GM12878 (cell line): ENCODE data around the gene TDP1. TPM values are rescaled to one million over a fixed set of nuclear protein-coding genes. Genes with fewer than 3 reads are reported as not detected.

Source experiments
- ATAC-seq: fragments of 200-7000 bp; cut with Tn5 transposase; 3 replicates; pipeline ENCODE4 v1.9.1; 2020; ENCODE audit warnings: mild to moderate bottlenecking, moderate library complexity
- BruUV-seq: library from RNA; stranded (reverse); fragments of 400-500 nt; replicated peaks from 2 replicates; lab custom pipeline; 2021; lab: Mats Ljungman, UMichigan
- CTCF ChIA-PET: fragments of 300-600 bp; sonication (Branson Sonifier 250); formaldehyde crosslinking; extraction: SDS; loops from one replicate; lab custom pipeline; 2021; ENCODE audit warnings: inconsistent platforms; lab: Yijun Ruan, JAX
- POLR2A ChIA-PET: fragments of 350-600 bp; formaldehyde crosslinking; extraction: SDS; loops from one replicate; lab custom pipeline; 2021; ENCODE audit warnings: inconsistent platforms; lab: Charles Lee
- RAD21 ChIA-PET: fragments of 300-600 bp; sonication (Branson Sonifier 250); formaldehyde crosslinking; loops from one replicate; lab custom pipeline; 2023; ENCODE audit warnings: antibody characterized with exemption; ENCODE audit not compliant: unreplicated experiment; lab: Charles Lee
- SMC1A ChIA-PET: fragments of 300-600 bp; sonication (Branson Sonifier 250); formaldehyde crosslinking; loops from one replicate; lab custom pipeline; 2023; ENCODE audit not compliant: unreplicated experiment, uncharacterized antibody; lab: Charles Lee
- DNase-seq: peaks from one replicate; pipeline ENCODE4 v3.0.0-alpha.2; 2011; ENCODE audit warnings: low read depth, low spot score
- FAIRE-seq: peaks from 3 replicates; lab custom pipeline; 2011; peaks lifted over from hg19 to GRCh38; lab: Jason Lieb, UNC
- H2AFZ ChIP-seq: 2 replicates; pipeline ENCODE4 v1.6.0; 2011; ENCODE audit warnings: low read depth, low read length, control low read depth; ENCODE audit not compliant: control insufficient read depth
- H3K27ac ChIP-seq: 2 replicates; pipeline ENCODE4 v1.5.1; 2011; ENCODE audit warnings: control low read depth; ENCODE audit not compliant: control insufficient read depth, insufficient read depth
- H3K27me3 ChIP-seq, 2 experiments: replicated peaks in 1 of 2; 2 replicates each; pipeline versions ENCODE4 v1.6.0 to v1.6.1; 2011; ENCODE audit warnings: low read length in 1 of 2; ENCODE audit not compliant: control insufficient read depth in 2 of 2, insufficient read depth in 2 of 2
- H3K36me3 ChIP-seq, 2 experiments: 2 replicates each; pipeline ENCODE4 v1.5.1; 2011; ENCODE audit warnings: low read length in 1 of 2; ENCODE audit not compliant: control insufficient read depth in 2 of 2, insufficient read depth in 2 of 2
- H3K4me1 ChIP-seq: 2 replicates; pipeline ENCODE4 v1.6.1; 2011; ENCODE audit warnings: mild to moderate bottlenecking, low read length, moderate library complexity, mixed read lengths; ENCODE audit not compliant: control insufficient read depth, insufficient read depth
- H3K4me2 ChIP-seq: 2 replicates; pipeline ENCODE4 v1.6.0; 2011; ENCODE audit warnings: control low read depth; ENCODE audit not compliant: control insufficient read depth, insufficient read depth
- H3K4me3 ChIP-seq: fragments of 200-600 bp; sonication (generic); 2 replicates; pipeline ENCODE4 v1.5.1; 2016
- H3K79me2 ChIP-seq: 2 replicates; pipeline ENCODE4 v1.6.0; 2011; ENCODE audit warnings: low read length; ENCODE audit not compliant: control insufficient read depth, insufficient read depth
- H3K9ac ChIP-seq: 2 replicates; pipeline ENCODE4 v1.8.0; 2011; ENCODE audit warnings: low read length, control low read depth, mixed read lengths; ENCODE audit not compliant: control insufficient read depth, insufficient read depth
- H3K9me3 ChIP-seq: replicated peaks from 3 replicates; pipeline ENCODE4 v1.5.1; 2011; ENCODE audit warnings: mild to moderate bottlenecking, low read length; ENCODE audit not compliant: control insufficient read depth, insufficient read depth
- H4K20me1 ChIP-seq: 2 replicates; pipeline ENCODE4 v1.6.0; 2011; ENCODE audit not compliant: control insufficient read depth, insufficient read depth
- BHLHE40 ChIP-seq, 2 experiments: fragments of 450-650 bp in 1 of 2; IDR thresholded peaks; 2 replicates each; pipeline ENCODE4 v1.6.1; 2011 to 2017; ENCODE audit warnings: low read depth in 2 of 2, borderline replicate concordance in 1 of 2, improper control_type of control experiment in 1 of 2, low read length in 1 of 2, mild to moderate bottlenecking in 1 of 2
- BMI1 ChIP-seq: fragments of 450-650 bp; IDR thresholded peaks from 2 replicates; pipeline ENCODE4 v1.6.1; 2016; ENCODE audit warnings: mild to moderate bottlenecking, moderate library complexity, borderline replicate concordance
- CHD1 ChIP-seq: IDR thresholded peaks from 2 replicates; pipeline ENCODE4 v1.6.1; 2012; ENCODE audit warnings: low read depth, low read length, improper control_type of control experiment
- IKZF1 ChIP-seq: fragments of 450-650 bp; conservative IDR thresholded peaks from 2 replicates; pipeline ENCODE4 v1.6.1; 2017; ENCODE audit warnings: antibody characterized with exemption, mild to moderate bottlenecking
- MTA3 ChIP-seq: IDR thresholded peaks from 2 replicates; pipeline ENCODE4 v1.6.1; 2012; ENCODE audit warnings: low read length, inconsistent platforms, borderline replicate concordance
- MYC ChIP-seq: IDR thresholded peaks from 2 replicates; pipeline ENCODE4 v1.6.1; 2011; ENCODE audit warnings: mild to moderate bottlenecking, low read length, moderate library complexity, inconsistent platforms; ENCODE audit not compliant: insufficient read depth, insufficient replicate concordance, insufficient read length, severe bottlenecking
- NR2F1 ChIP-seq: fragments of 450-650 bp; conservative IDR thresholded peaks from 2 replicates; pipeline ENCODE4 v1.6.1; 2017; ENCODE audit warnings: mild to moderate bottlenecking
- PML ChIP-seq: IDR thresholded peaks from 2 replicates; pipeline ENCODE4 v1.6.1; 2012; ENCODE audit warnings: low read length, inconsistent platforms
- RBBP5 ChIP-seq: fragments of 200-600 bp; sonication (generic); conservative IDR thresholded peaks from 2 replicates; pipeline ENCODE4 v1.6.1; 2016
- RUNX3 ChIP-seq: IDR thresholded peaks from 2 replicates; pipeline ENCODE4 v1.6.1; 2012; ENCODE audit warnings: low read length, inconsistent platforms
- SMARCA5 ChIP-seq: fragments of 450-650 bp; IDR thresholded peaks from 2 replicates; pipeline ENCODE4 v1.6.1; 2017; ENCODE audit warnings: mild to moderate bottlenecking
- ZZZ3 ChIP-seq: IDR thresholded peaks from 2 replicates; pipeline ENCODE4 v1.6.1; 2011; ENCODE audit warnings: low read depth; ENCODE audit not compliant: control insufficient read depth, insufficient read length
- WGBS: methylation state at CpG from one replicate; pipeline ENCODE4 v1.1.6; 2016; ENCODE audit warnings: low lambda C conversion rate; ENCODE audit not compliant: insufficient replicate concordance, insufficient coverage; ENCODE audit errors: missing lambda C conversion rate; 5-methylcytosine and 5-hydroxymethylcytosine counted together
- in situ Hi-C: fragments of 300-500 bp; cut with MboI; formaldehyde crosslinking; loops from 9 replicates; pipeline ENCODE4 v1.14.3; 2018; ENCODE audit warnings: mixed read lengths
- intact Hi-C: fragments of 100-400 bp; cut with micrococcal nuclease; formaldehyde crosslinking; loops from one replicate; pipeline ENCODE4 v1.14.2; 2022; ENCODE audit not compliant: unreplicated experiment
- polyA plus RNA-seq, 11 experiments: library from polyadenylated mRNA; depleted of rRNA in 4 of 11; unstranded in 6 of 11; stranded (reverse) in 5 of 11; fragments of >200 nt; fragmentation: Nextera tagmentation in 4 of 11; fragmentation: Illumina TruSeq in 1 of 11; extraction: Ambion mirVana in 4 of 11; extraction: Trizol in 1 of 11; gene quantifications; 1 replicate in 1 of 11; 2 replicates in 10 of 11; pipeline versions ENCODE4 v1.2.1 to v1.2.3, GENCODE V29; 2011 to 2016; ENCODE audit warnings: inconsistent platforms in 2 of 11, missing spikeins in 2 of 11, low read depth in 1 of 11
- total RNA-seq, 4 experiments: library from RNA; depleted of rRNA in 3 of 4; stranded (reverse); fragments of >200 nt in 3 of 4; fragmentation: Illumina TruSeq in 1 of 4; extraction: Trizol in 1 of 4; gene quantifications; 2 replicates each; pipeline versions ENCODE4 v1.2.1 to v1.2.3, GENCODE V29; 2013 to 2021
- TF ChIP-seq, protein P1 (sequence below): IDR thresholded peaks from 2 replicates; pipeline ENCODE4 v1.6.1; 2011; ENCODE audit warnings: borderline replicate concordance, low read depth, mild to moderate bottlenecking, moderate library complexity, mixed read lengths, low read length; ENCODE audit not compliant: insufficient read depth; ENCODE audit errors: extremely low read length
- TF ChIP-seq, protein P2 (sequence below): fragments of 450-650 bp; IDR thresholded peaks from 2 replicates; pipeline ENCODE4 v1.6.1; 2018; ENCODE audit warnings: borderline replicate concordance, mild to moderate bottlenecking; ENCODE audit not compliant: partially characterized antibody

The TDP1 gene
- total and polyA plus RNA-seq, 10 of the 15 experiments (the other 5 are each of a cell fraction or from before 2014, with no cell fraction given) = 40.2 to 60.4 (median 54.1) TPM

DNA sequence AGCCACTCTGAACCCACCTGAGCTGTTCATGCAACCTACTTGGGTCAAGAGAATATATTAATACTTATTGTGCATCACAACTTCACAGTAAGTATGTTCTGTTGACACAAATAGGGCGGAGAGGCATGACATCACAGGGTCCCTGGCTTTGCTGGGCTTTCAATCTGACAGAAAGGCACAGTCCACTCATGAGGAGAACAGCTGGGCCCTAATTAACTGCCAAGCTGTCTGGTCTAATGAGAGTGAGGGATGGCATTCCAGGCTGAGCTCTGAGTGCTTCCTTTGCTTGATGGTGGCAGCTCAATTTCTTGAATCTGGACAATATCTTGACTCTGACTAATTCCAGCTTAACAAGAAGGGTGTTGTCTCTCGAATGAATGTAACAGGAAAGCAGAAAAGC, 3.2 kb upstream of the TDP1 start:
- Histone ChIP-seq H3K79me2 (peaks cover 18% of the 10 kb centered on the region), H4K20me1 (no peaks in the 10 kb centered on the region), H2AFZ (no peak overlapping the region), H3K9ac (no peak overlapping the region), H3K27me3 (no peaks in the 10 kb centered on the region), H3K4me3 (no peak overlapping the region), H3K36me3 (peaks cover 0 to 3% of the 10 kb centered on the region in 2 experiments; a peak in 1 of 4 replicates), H3K4me2 (no peak overlapping the region), H3K4me1 (peaks cover under 1% of the 10 kb centered on the region), H3K9me3 (no peaks in the 10 kb centered on the region; the same call in 2 of the 3 replicates), H3K27ac (no peak overlapping the region)
- CTCF ChIA-PET = interaction anchor here (0.7 to 2.8 kb wide), 4 partner anchors 9 to 20 kb away, joined by 3 to 16 read pairs (median 4); no protein-coding TSS in a partner anchor
- RAD21 ChIA-PET = interaction anchor here (1.1 kb wide), 1 partner anchor 13 kb away, joined by 3 read pairs; no protein-coding TSS in a partner anchor
- FAIRE-seq = no peak
- intact Hi-C loops = loop anchor here (10.0 kb wide), 1 partner anchor 1958 kb away; the partner anchor contains the start of gene GALC
- POLR2A ChIA-PET = no interaction called here
- no peak for DNase-seq
- no TSS peak for BruUV-seq
- no peak for ATAC-seq
- SMC1A ChIA-PET = interaction anchor here (0.7 to 1.1 kb wide), 3 partner anchors 14 to 237 kb away, joined by 3 to 4 read pairs (median 3); no protein-coding TSS in a partner anchor
- in situ Hi-C loops = no loop called here
- 77% methylated on average over 2 of the region's 2 CpGs for WGBS
- no peak for TF ChIP-seq ZZZ3
- TF ChIP-seq, protein P1, sequence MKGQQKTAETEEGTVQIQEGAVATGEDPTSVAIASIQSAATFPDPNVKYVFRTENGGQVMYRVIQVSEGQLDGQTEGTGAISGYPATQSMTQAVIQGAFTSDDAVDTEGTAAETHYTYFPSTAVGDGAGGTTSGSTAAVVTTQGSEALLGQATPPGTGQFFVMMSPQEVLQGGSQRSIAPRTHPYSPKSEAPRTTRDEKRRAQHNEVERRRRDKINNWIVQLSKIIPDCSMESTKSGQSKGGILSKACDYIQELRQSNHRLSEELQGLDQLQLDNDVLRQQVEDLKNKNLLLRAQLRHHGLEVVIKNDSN = no peak
- TF ChIP-seq NR2F1 = no peak

DNA sequence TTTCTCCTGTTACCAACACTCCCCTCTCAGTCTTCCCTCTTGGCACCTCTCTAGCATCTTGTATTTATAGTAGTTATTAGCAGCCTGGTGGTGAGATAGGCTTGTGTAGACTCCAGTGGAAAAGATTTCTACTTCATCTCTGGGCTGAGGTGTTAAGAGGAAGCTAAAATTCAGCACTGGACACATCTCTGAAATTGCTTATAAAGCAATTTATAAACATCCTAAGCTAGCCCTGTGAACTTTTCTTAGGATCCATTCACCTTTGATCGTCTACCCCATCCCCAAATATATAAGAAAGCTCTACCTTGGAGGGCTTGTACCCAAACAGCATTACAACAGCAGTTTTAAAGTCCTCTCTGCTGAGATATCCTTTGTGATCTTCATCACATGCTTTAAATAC, 2.1 kb upstream of the TDP1 start:
- peaks cover 6% of the 10 kb centered on the region for H3K4me1 ChIP-seq
- no TSS peak for BruUV-seq
- no peaks in the 10 kb centered on the region for H3K27me3 ChIP-seq
- no peak overlapping the region for H2AFZ ChIP-seq
- CTCF ChIA-PET = interaction anchor here (0.6 to 2.8 kb wide), 2 partner anchors 15 to 20 kb away, joined by 4 to 16 read pairs; no protein-coding TSS in a partner anchor
- H4K20me1 ChIP-seq = no peaks in the 10 kb centered on the region
- SMC1A ChIA-PET = interaction anchor here (0.6 to 1.0 kb wide), 3 partner anchors 16 to 24 kb away, joined by 3 to 4 read pairs (median 3); no protein-coding TSS in a partner anchor
- in situ Hi-C loops = no loop called here
- peak overlapping the region; percentile 73; the same call in 1 of the 2 replicates for H3K27ac ChIP-seq
- FAIRE-seq = no peak
- intact Hi-C loops = loop anchor here (2.0 to 10.0 kb wide), 2 partner anchors 429 to 1959 kb away; partner anchors contain the start of gene GALC
- peak overlapping the region; percentile 79 for H3K9ac ChIP-seq
- peaks cover 27% of the 10 kb centered on the region for H3K79me2 ChIP-seq
- RAD21 ChIA-PET = no interaction called here
- POLR2A ChIA-PET = interaction anchor here (1.3 kb wide), 1 partner anchor 13 kb away, joined by 3 read pairs; no protein-coding TSS in a partner anchor
- H3K36me3 ChIP-seq = peaks cover 0 to 8% of the 10 kb centered on the region in 2 experiments; a peak in 1 of 4 replicates
- H3K4me3 ChIP-seq = peak overlapping the region; percentile 65
- peak overlapping the region; percentile 77 for H3K4me2 ChIP-seq
- no peak for DNase-seq
- ATAC-seq = no peak
- 27% methylated on average over 1 of the region's 1 CpG for WGBS
- H3K9me3 ChIP-seq = peaks cover 7% of the 10 kb centered on the region; the same call in 1 of the 3 replicates
- TF ChIP-seq IKZF1 (no peak), RUNX3 (no peak), RBBP5 (no peak), CHD1 (no peak), SMARCA5 (no peak), BHLHE40 (IDR thresholded peaks at IDR 0.05; ENCODE audit: borderline replicate concordance in 1 of 2, low read depth in 2 of 2, low read length in 1 of 2) (no peak), BMI1 (no peak), PML (no peak), MTA3 (no peak), MYC (no peak)
- TF ChIP-seq, protein P2, sequence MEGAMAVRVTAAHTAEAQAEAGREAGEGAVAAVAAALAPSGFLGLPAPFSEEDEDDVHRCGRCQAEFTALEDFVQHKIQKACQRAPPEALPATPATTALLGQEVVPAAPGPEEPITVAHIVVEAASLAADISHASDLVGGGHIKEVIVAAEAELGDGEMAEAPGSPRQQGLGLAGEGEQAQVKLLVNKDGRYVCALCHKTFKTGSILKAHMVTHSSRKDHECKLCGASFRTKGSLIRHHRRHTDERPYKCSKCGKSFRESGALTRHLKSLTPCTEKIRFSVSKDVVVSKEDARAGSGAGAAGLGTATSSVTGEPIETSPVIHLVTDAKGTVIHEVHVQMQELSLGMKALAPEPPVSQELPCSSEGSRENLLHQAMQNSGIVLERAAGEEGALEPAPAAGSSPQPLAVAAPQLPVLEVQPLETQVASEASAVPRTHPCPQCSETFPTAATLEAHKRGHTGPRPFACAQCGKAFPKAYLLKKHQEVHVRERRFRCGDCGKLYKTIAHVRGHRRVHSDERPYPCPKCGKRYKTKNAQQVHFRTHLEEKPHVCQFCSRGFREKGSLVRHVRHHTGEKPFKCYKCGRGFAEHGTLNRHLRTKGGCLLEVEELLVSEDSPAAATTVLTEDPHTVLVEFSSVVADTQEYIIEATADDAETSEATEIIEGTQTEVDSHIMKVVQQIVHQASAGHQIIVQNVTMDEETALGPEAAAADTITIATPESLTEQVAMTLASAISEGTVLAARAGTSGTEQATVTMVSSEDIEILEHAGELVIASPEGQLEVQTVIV = no peak
